Measurements from ENCODE around the gene APEH. TPM values are rescaled to one million over a fixed set of nuclear protein-coding genes. Genes with fewer than 3 reads are reported as not detected.

The APEH gene
- total RNA-seq, 4 donors from 2014 or later: 48.2 to 75.5 (median 68.1) TPM

GRCh38 chr3:49706456-49707112 lies 32.4 kb downstream of the APEH start:
- intact Hi-C loops (cut with DNase I): no loop called here
- DNase-seq (ENCODE audit: extremely low spot score): no peak
- TF ChIP-seq POLR2A (IDR thresholded peaks at IDR 0.05; ENCODE audit: low read depth): no peak
- TF ChIP-seq EP300 (IDR thresholded peaks at IDR 0.05): no peak
- TF ChIP-seq POLR2AphosphoS5 (IDR thresholded peaks at IDR 0.05): no peak
- no peak for TF ChIP-seq CTCF (IDR thresholded peaks at IDR 0.05)
- Histone ChIP-seq H3K4me3 (no peak overlapping the region), H3K36me3 (peaks cover 12 to 82% (median 54%) of the 10 kb centered on the region in 4 donors), H3K4me1 (peaks cover 0 to 4% (median 0%) of the 10 kb centered on the region in 4 donors), H3K27me3 (no peaks in the 10 kb centered on the region), H3K9me3 (no peaks in the 10 kb centered on the region), H3K27ac (replicated peaks in 1 of 4) (no peak overlapping the region)
- 84% methylated on average over 7 of the region's 9 CpGs for WGBS

GRCh38 chr3:49707113-49707480 lies 32.9 kb downstream of the APEH start:
- H3K9me3 ChIP-seq: no peaks in the 10 kb centered on the region
- no peak overlapping the region for H3K27ac ChIP-seq (replicated peaks in 1 of 4)
- H3K4me3 ChIP-seq: no peak overlapping the region
- H3K27me3 ChIP-seq: no peaks in the 10 kb centered on the region
- TF ChIP-seq CTCF (IDR thresholded peaks at IDR 0.05): no peak
- TF ChIP-seq EP300 (IDR thresholded peaks at IDR 0.05): no peak
- no peak for TF ChIP-seq POLR2A (IDR thresholded peaks at IDR 0.05; ENCODE audit: low read depth)
- no peak for TF ChIP-seq POLR2AphosphoS5 (IDR thresholded peaks at IDR 0.05)
- WGBS: 54% methylated on average over 4 of the region's 4 CpGs
- no peak for DNase-seq (ENCODE audit: extremely low spot score)
- peaks cover 0 to 4% (median 0%) of the 10 kb centered on the region in 4 donors for H3K4me1 ChIP-seq
- peaks cover 7 to 82% (median 51%) of the 10 kb centered on the region in 4 donors for H3K36me3 ChIP-seq
- intact Hi-C loops (cut with DNase I): no loop called here

- Histone ChIP-seq H3K4me1 (no peaks in the 10 kb centered on the region), H3K27me3 (no peaks in the 10 kb centered on the region), H3K4me3 (no peak overlapping the region), H3K36me3 (peaks cover 0 to 84% (median 49%) of the 10 kb centered on the region in 4 donors), H3K27ac (replicated peaks in 1 of 4) (no peak overlapping the region), H3K9me3 (no peaks in the 10 kb centered on the region)
- 99% methylated on average over 8 of the region's 8 CpGs for WGBS
- intact Hi-C loops (cut with DNase I): no loop called here
- TF ChIP-seq POLR2A (IDR thresholded peaks at IDR 0.05; ENCODE audit: low read depth) (no peak), POLR2AphosphoS5 (IDR thresholded peaks at IDR 0.05) (no peak)
- DNase-seq (ENCODE audit: extremely low spot score): no peak
These were observed 35.7 kb downstream of the APEH start for GRCh38 chr3:49709852-49710251.

GRCh38 chr3:49711489-49711888 lies 37.3 kb downstream of the APEH start:
- intact Hi-C loops (cut with DNase I): no loop called here
- Histone ChIP-seq H3K4me3 (no peak overlapping the region), H3K4me1 (no peaks in the 10 kb centered on the region), H3K27ac (replicated peaks in 1 of 4) (no peak overlapping the region), H3K36me3 (peaks cover 6 to 84% (median 48%) of the 10 kb centered on the region in 4 donors), H3K9me3 (no peaks in the 10 kb centered on the region), H3K27me3 (no peaks in the 10 kb centered on the region)
- TF ChIP-seq POLR2A (IDR thresholded peaks at IDR 0.05; ENCODE audit: low read depth): no peak
- TF ChIP-seq EP300 (IDR thresholded peaks at IDR 0.05): no peak
- no peak for TF ChIP-seq CTCF (IDR thresholded peaks at IDR 0.05)
- TF ChIP-seq POLR2AphosphoS5 (IDR thresholded peaks at IDR 0.05): no peak
- 87% methylated on average over 5 of the region's 5 CpGs for WGBS
- no peak for DNase-seq (ENCODE audit: extremely low spot score)

GRCh38 chr3:49712166-49712565 lies 38.0 kb downstream of the APEH start:
- intact Hi-C loops (cut with DNase I): no loop called here
- 98% methylated on average over 11 of the region's 11 CpGs for WGBS
- TF ChIP-seq EP300 (IDR thresholded peaks at IDR 0.05): no peak
- no peak for TF ChIP-seq POLR2AphosphoS5 (IDR thresholded peaks at IDR 0.05)

More at GRCh38 chr3:49712166-49712565, 38.0 kb downstream of the APEH start:
- no peak overlapping the region for H3K4me3 ChIP-seq
- no peak for DNase-seq (ENCODE audit: extremely low spot score)
- no peaks in the 10 kb centered on the region for H3K27me3 ChIP-seq
- H3K27ac ChIP-seq (replicated peaks in 1 of 4): no peak overlapping the region
- no peaks in the 10 kb centered on the region for H3K4me1 ChIP-seq
- peaks cover 6 to 84% (median 48%) of the 10 kb centered on the region in 4 donors for H3K36me3 ChIP-seq
- H3K9me3 ChIP-seq: no peaks in the 10 kb centered on the region

Data from esophagus muscularis mucosa (tissue), 4 donors.